IPS-NIHi7 (cell line): ENCODE data around the gene ADGRE3.
"Not testable (repeated sequence)": the region's sequence is repeated elsewhere in the genome, so short reads cannot be mapped to it uniquely, and the experiment has no call there.

ENCODE experiments used
- DNase-seq: peaks from one replicate; pipeline ENCODE4 v3.0.0; 2012; ENCODE audit warnings: mixed read lengths; ENCODE audit errors: extremely low spot score

Gene ADGRE3

GRCh38 chr19:14603990-14604387, 70.7 kb downstream of the ADGRE3 start:
- DNase-seq = no peak

GRCh38 chr19:14599548-14600147, 75.0 kb downstream of the ADGRE3 start:
- DNase-seq = no peak

GRCh38 chr19:14595558-14595957, 79.1 kb downstream of the ADGRE3 start:
- DNase-seq = no peak

- DNase-seq = not testable (repeated sequence)
These were observed 85.2 kb downstream of the ADGRE3 start for GRCh38 chr19:14589433-14589832.

GRCh38 chr19:14585187-14585586, 89.5 kb downstream of the ADGRE3 start:
- not testable (repeated sequence) for DNase-seq

- DNase-seq = not testable (repeated sequence)
These were observed 90.3 kb downstream of the ADGRE3 start for GRCh38 chr19:14584372-14584771.

- DNase-seq = no peak
These were observed 91.7 kb downstream of the ADGRE3 start, which contains the start of gene CLEC17A for GRCh38 chr19:14582894-14583340. TSS of gene CLEC17A (plus strand) at chr19:14583084. CDS start at chr19:14583161, 77 bp downstream.

- no peak for DNase-seq
These were observed 93.9 kb downstream of the ADGRE3 start for GRCh38 chr19:14580623-14581237.

GRCh38 chr19:14577885-14578427, 96.7 kb downstream of the ADGRE3 start:
- peak; percentile 44 for DNase-seq

- no peak for DNase-seq
These were observed 97.4 kb downstream of the ADGRE3 start for GRCh38 chr19:14577264-14577663.

GRCh38 chr19:14576363-14576762, 98.3 kb downstream of the ADGRE3 start:
- no peak for DNase-seq

GRCh38 chr19:14575428-14575980, 99.1 kb downstream of the ADGRE3 start:
- DNase-seq = no peak

GRCh38 chr19:14571695-14572490, 102.8 kb downstream of the ADGRE3 start, which contains the start of gene NDUFB7:
TSS of gene NDUFB7 (minus strand) at chr19:14572066. CDS start at chr19:14572000, 66 bp downstream.
- peak; percentile 94 for DNase-seq

GRCh38 chr19:14570864-14571527, 103.6 kb downstream of the ADGRE3 start:
- DNase-seq = no peak
